LNCaP clone FGC (cell line): ENCODE measurements around the gene ZNF837.
A peak's percentile ranks its signal among the peaks of the same experiment; 100 is the strongest.
"Not testable (repeated sequence)": the region's sequence is repeated elsewhere in the genome, so short reads cannot be mapped to it uniquely, and the experiment has no call there.

ENCODE experiments used
- DNase-seq: peaks from one replicate; pipeline ENCODE4 v3.0.0-alpha.2; 2011; ENCODE audit warnings: low read depth
- H3K4me3 ChIP-seq: 2 replicates; pipeline ENCODE4 v1.5.1; 2011; ENCODE audit warnings: mild to moderate bottlenecking, low read depth, low read length, control low read depth
- CTCF ChIP-seq: IDR thresholded peaks from 2 replicates; pipeline ENCODE4 v1.5.1; 2012; ENCODE audit warnings: mild to moderate bottlenecking; ENCODE audit not compliant: control insufficient read depth, insufficient read depth; ENCODE audit errors: extremely low read depth

Gene ZNF837

GRCh38 chr19:58352760-58353671, 27.8 kb downstream of the ZNF837 start, which contains the start of gene A1BG:
TSS of gene A1BG (minus strand) at chr19:58353492. CDS start at chr19:58353437, 55 bp downstream.
- no peak for DNase-seq
- H3K4me3 ChIP-seq: no peak within 1 kb of the TSS
- no peak for TF ChIP-seq CTCF

- H3K4me3 ChIP-seq: no peak overlapping the region
- TF ChIP-seq CTCF: no peak
- DNase-seq: no peak
Measured at GRCh38 chr19:58351990-58352755, 28.7 kb downstream of the ZNF837 start.

GRCh38 chr19:58351558-58351878, 29.3 kb downstream of the ZNF837 start:
- TF ChIP-seq CTCF: no peak
- no peak overlapping the region for H3K4me3 ChIP-seq
- no peak for DNase-seq

GRCh38 chr19:58350871-58351557, 29.8 kb downstream of the ZNF837 start:
- no peak for DNase-seq
- TF ChIP-seq CTCF: no peak
- no peak overlapping the region for H3K4me3 ChIP-seq

GRCh38 chr19:58350001-58350861, 30.6 kb downstream of the ZNF837 start:
- no peak for DNase-seq
- TF ChIP-seq CTCF: no peak
- H3K4me3 ChIP-seq: no peak overlapping the region

GRCh38 chr19:58349590-58349989, 31.2 kb downstream of the ZNF837 start:
- DNase-seq: no peak
- no peak overlapping the region for H3K4me3 ChIP-seq
- TF ChIP-seq CTCF: no peak

GRCh38 chr19:58348080-58348479, 32.8 kb downstream of the ZNF837 start:
- not testable (repeated sequence) for DNase-seq
- H3K4me3 ChIP-seq: peak overlapping the region; percentile 72
